ENCODE results near the gene HOXB13.

GRCh38 chr17:48734333-48735061, 5.9 kb upstream of the HOXB13 start:
- TF ChIP-seq CTCF (IDR thresholded peaks at IDR 0.05) (no peak), EP300 (IDR thresholded peaks at IDR 0.05) (no peak), POLR2A (IDR thresholded peaks at IDR 0.05) (no peak), POLR2AphosphoS5 (IDR thresholded peaks at IDR 0.05) (no peak)
